Heart left ventricle (tissue), 16 donors: ENCODE measurements around the gene CC2D1B. TPM values are rescaled to one million over a fixed set of nuclear protein-coding genes. Genes with fewer than 3 reads are reported as not detected.

Experiments used
- ATAC-seq, 4 donors: fragments of 200-7000 bp; cut with Tn5 transposase; one replicate each; pipeline ENCODE4 v1.9.1; 2020 to 2022; ENCODE audit warnings: moderate library complexity in 4 of 4, mild to moderate bottlenecking in 3 of 4, moderate number of reproducible peaks in 1 of 4
- DNase-seq, 5 donors: peaks; one replicate each; pipeline ENCODE4 v3.0.0-alpha.2; 2020
- H3K27ac ChIP-seq, 12 donors: fragments of 200-600 bp; sonication (generic) in 4 of 12; one replicate each; pipeline versions ENCODE4 v1.5.0 to v1.8.0; 2016 to 2022; ENCODE audit warnings: mild to moderate bottlenecking in 2 of 12
- H3K27me3 ChIP-seq, 9 donors: fragments of 200-600 bp; sonication (generic) in 2 of 9; one replicate each; pipeline versions ENCODE4 v1.5.1 to v1.8.0; 2016 to 2022; ENCODE audit warnings: mild to moderate bottlenecking in 3 of 9
- H3K36me3 ChIP-seq, 9 donors: fragments of 200-600 bp; sonication (generic) in 2 of 9; one replicate each; pipeline versions ENCODE4 v1.5.0 to v1.8.0; 2018 to 2022; ENCODE audit warnings: mild to moderate bottlenecking in 2 of 9
- H3K4me1 ChIP-seq, 12 donors: fragments of 200-600 bp; sonication (generic) in 4 of 12; one replicate each; pipeline versions ENCODE4 v1.5.0 to v1.8.0; 2016 to 2022; ENCODE audit warnings: mild to moderate bottlenecking in 3 of 12
- H3K4me3 ChIP-seq, 12 donors: fragments of 200-600 bp; sonication (generic) in 4 of 12; one replicate each; pipeline versions ENCODE4 v1.5.0 to v1.8.0; 2017 to 2022; ENCODE audit warnings: mild to moderate bottlenecking in 9 of 12, moderate library complexity in 4 of 12
- H3K9me3 ChIP-seq, 12 donors: fragments of 200-600 bp; sonication (generic) in 4 of 12; one replicate each; pipeline versions ENCODE4 v1.5.0 to v1.8.0; 2016 to 2022; ENCODE audit warnings: mild to moderate bottlenecking in 1 of 12
- CTCF ChIP-seq, 12 donors: fragments of 200-600 bp; sonication (generic) in 4 of 12; IDR thresholded peaks; one replicate each; pipeline versions ENCODE4 v1.5.0 to v1.8.0; 2018 to 2022; ENCODE audit warnings: antibody characterized with exemption in 12 of 12, mild to moderate bottlenecking in 5 of 12
- POLR2A ChIP-seq, 2 donors: fragments of 450-650 bp; IDR thresholded peaks; one replicate each; pipeline ENCODE4 v1.6.1; 2017; ENCODE audit warnings: antibody characterized with exemption in 2 of 2, mild to moderate bottlenecking in 2 of 2, moderate library complexity in 2 of 2
- WGBS, 4 donors: extraction: QIAGEN DNeasy Blood & Tissue Kit in 2 of 4; methylation state at CpG; one replicate each; pipeline versions ENCODE4 v1.1.5 to v1.1.7; 2013 to 2018; 5-methylcytosine and 5-hydroxymethylcytosine counted together
- intact Hi-C, 10 donors: fragments of 100-400 bp; cut with DNase I; formaldehyde crosslinking; loops; one replicate each; pipeline versions ENCODE4 v1.11.1 to v1.14.2; 2022
- polyA plus RNA-seq, 2 donors: library from polyadenylated mRNA; stranded (reverse); fragments of 200-250 nt; gene quantifications; one replicate each; pipeline ENCODE4 v1.2.3, GENCODE V29; 2013
- total RNA-seq, 9 donors: library from RNA; depleted of rRNA in 2 of 9; stranded (reverse); fragments of >200 nt in 2 of 9; fragmentation: NEBNext Ultra II Directional in 3 of 9; extraction: Animal tissue kit (Norgen Biotek cat#: 25700) in 3 of 9; gene quantifications; one replicate each; pipeline versions ENCODE4 v1.1.0 to v1.2.4, GENCODE V29; 2016 to 2023
- donor health status: ischemic (EF 13 %, LVEDD 7.1; RV severe dilation, severe dysfunction).
- donor health status: healthy with polysubstance abuse.
- donor health status: DM: no; HTN: yes; CAD: no.
- donor health status: DM: no; HTN: no; CAD: no.
- donor health status: ischemic (EF 25% LVEDD 6.9; RV normal size, moderate dysfunction).
- donor health status: ischemic (EF 25% LVEDD 5.7; RV mildly dilated, moderate dysfunction).
- donor health status: healthy.
- donor health status: DM: yes; HTN: yes; CAD: no.
- donor health status: ischemic (EF 35%, LVEDD 5.7; RV mildly dilated, moderate dysfunction).
- donor health status: nonischemic (EF 11% LVEDD 7.7; RV severe dilation, severe dysfunction).
- donor health status: DM: yes; HTN: yes; CAD: no.
- donor health status: PGD.
- donor health status: ischemic (EF 29% LVEDD 5.4; RV normal size, mild dysfunction).
- donor health status: nonischemic (EF 23%, LVEDD 6.1; RV moderate dilation, normal function).

CC2D1B gene
- total and polyA plus RNA-seq, 11 donors = 12.3 to 25.9 (median 16.7) TPM

GRCh38 chr1:52404975-52405338, 39.0 kb upstream of the CC2D1B start:
- intact Hi-C loops = loop anchor here in 5 of 10 donors (2.0 to 10.0 kb wide), 4 partner anchors 38 to 280 kb away; partner anchors contain the start of gene CC2D1B (in 4 of the 5)
- peak overlapping the region; percentile 64 to 96 (median 88) for H3K4me3 ChIP-seq
- TF ChIP-seq CTCF (IDR thresholded peaks at IDR 0.05) (peak in 1 of 12 donors; percentile 1), POLR2A (IDR thresholded peaks at IDR 0.05) (no peak)
- DNase-seq (no peak), ATAC-seq (peak in 2 of 4 donors; percentile 2)
- peaks cover 0 to 43% (median 31%) of the 10 kb centered on the region in 9 donors for H3K36me3 ChIP-seq
- H3K9me3 ChIP-seq = no peaks in the 10 kb centered on the region
- H3K4me1 ChIP-seq = peaks cover 0 to 31% (median 18%) of the 10 kb centered on the region in 12 donors
- H3K27me3 ChIP-seq = no peaks in the 10 kb centered on the region
- peak overlapping the region; percentile 65 to 94 (median 85) for H3K27ac ChIP-seq
- WGBS, 4 donors = 3 to 4% (median 3%) methylated on average over 8 of the region's 8 CpGs

GRCh38 chr1:52404116-52404974, 38.3 kb upstream of the CC2D1B start, which contains the start of the genes ORC1 and PRPF38A:
TSS of gene ORC1 (minus strand) at chr1:52404423. CDS start at chr1:52402223, 2,200 bp downstream.
TSS of gene PRPF38A (plus strand) at chr1:52404602. CDS start at chr1:52404750, 148 bp downstream.
- TF ChIP-seq POLR2A (IDR thresholded peaks at IDR 0.05) = peak in 1 of 2 donors; percentile 48
- TF ChIP-seq CTCF (IDR thresholded peaks at IDR 0.05) = peak in 11 of 12 donors; percentile 12 to 54 (median 42)

GRCh38 chr1:52403566-52404115, 37.6 kb upstream of the CC2D1B start:
- Histone ChIP-seq H3K27ac (peak overlapping the region in 8 of 12 donors; percentile 6 to 94 (median 86)), H3K27me3 (no peaks in the 10 kb centered on the region), H3K4me3 (peak overlapping the region; percentile 64 to 96 (median 88)), H3K4me1 (peaks cover 0 to 31% (median 18%) of the 10 kb centered on the region in 12 donors), H3K9me3 (no peaks in the 10 kb centered on the region), H3K36me3 (peaks cover 0 to 30% (median 18%) of the 10 kb centered on the region in 9 donors)
- DNase-seq (no peak), ATAC-seq (peak in 1 of 4 donors; percentile 4)
- TF ChIP-seq POLR2A (IDR thresholded peaks at IDR 0.05) (no peak), CTCF (IDR thresholded peaks at IDR 0.05) (no peak)
- WGBS, 4 donors = 0% methylated on average over 16 of the region's 16 CpGs
- intact Hi-C loops = loop anchor here in 5 of 10 donors (2.0 to 10.0 kb wide), 4 partner anchors 36 to 281 kb away; partner anchors contain the start of gene CC2D1B (in 4 of the 5)

More at GRCh38 chr1:52404116-52404974, 38.3 kb upstream of the CC2D1B start, which contains the start of the genes ORC1 and PRPF38A:
- peak; percentile 96 to 98 (median 97) for DNase-seq
- intact Hi-C loops = loop anchor here in 5 of 10 donors (2.0 to 10.0 kb wide), 4 partner anchors 37 to 280 kb away; partner anchors contain the start of gene CC2D1B (in 4 of the 5)
- H3K4me1 ChIP-seq = peaks cover 0 to 31% (median 18%) of the 10 kb centered on the region in 12 donors
- no peaks in the 10 kb centered on the region for H3K27me3 ChIP-seq
- peak within 1 kb of the TSS; percentile 64 to 96 (median 88) for H3K4me3 ChIP-seq
- H3K36me3 ChIP-seq = peaks cover 0 to 37% (median 25%) of the 10 kb centered on the region in 9 donors
- no peaks in the 10 kb centered on the region for H3K9me3 ChIP-seq
- ATAC-seq = peak; percentile 100
- 0 to 1% (median 0%) methylated on average over 56 to 57 of the region's 57 CpGs for WGBS, 4 donors
- peak within 1 kb of the TSS; percentile 65 to 94 (median 85) for H3K27ac ChIP-seq
